Caco-2 (cell line): Measurements from ENCODE around the gene TBX5. TPM values are rescaled to one million over a fixed set of nuclear protein-coding genes. Genes with fewer than 3 reads are reported as not detected.

Experiments used
- BruUV-seq: library from RNA; stranded (reverse); fragments of 400-500 nt; replicated peaks from 2 replicates; lab custom pipeline; 2021; lab: Mats Ljungman, UMichigan
- CTCF ChIA-PET: fragments of 300-600 bp; sonication (Branson Sonifier 250); formaldehyde crosslinking; loops from one replicate; lab custom pipeline; 2022; ENCODE audit warnings: antibody characterized with exemption; lab: Charles Lee
- POLR2A ChIA-PET: fragments of 300-600 bp; sonication (Branson Sonifier 250); formaldehyde crosslinking; loops from one replicate; lab custom pipeline; 2022; ENCODE audit warnings: antibody characterized with exemption; lab: Charles Lee
- DNase-seq, 2 experiments: peaks; one replicate each; pipeline versions ENCODE4 v3.0.0 to v3.0.0-alpha.2; 2020 to 2022
- H3K27me3 ChIP-seq: replicated peaks from 2 replicates; pipeline ENCODE4 v1.6.0; 2011; ENCODE audit warnings: low read length; ENCODE audit not compliant: control insufficient read depth, insufficient read depth
- H3K36me3 ChIP-seq: 2 replicates; pipeline ENCODE4 v1.5.1; 2011; ENCODE audit warnings: low read length; ENCODE audit not compliant: control insufficient read depth, insufficient read depth
- H3K4me1 ChIP-seq: fragments of 250-450 bp; sonication (Bioruptor Pico); 2 replicates; pipeline ENCODE4 v1.5.1; 2020; ENCODE audit warnings: mild to moderate bottlenecking
- H3K4me3 ChIP-seq: 2 replicates; pipeline ENCODE4 v1.5.1; 2011; ENCODE audit warnings: low read depth, mild to moderate bottlenecking, control low read depth, low read length
- H3K9me3 ChIP-seq: fragments of 250-450 bp; sonication (Bioruptor Pico); 2 replicates; pipeline ENCODE4 v1.5.1; 2020; ENCODE audit warnings: mild to moderate bottlenecking, moderate library complexity
- H3K27ac Mint-ChIP-seq: one replicate; pipeline ENCODE4 v1.8.0; 2022; ENCODE audit warnings: mixed read lengths; ENCODE audit not compliant: unreplicated experiment
- H3K27me3 Mint-ChIP-seq: one replicate; pipeline ENCODE4 v1.8.0; 2022; ENCODE audit warnings: mixed read lengths; ENCODE audit not compliant: insufficient read depth, unreplicated experiment
- H3K36me3 Mint-ChIP-seq: one replicate; pipeline ENCODE4 v1.8.0; 2022; ENCODE audit warnings: mild to moderate bottlenecking, mixed read lengths; ENCODE audit not compliant: insufficient read depth, unreplicated experiment
- H3K4me1 Mint-ChIP-seq: one replicate; pipeline ENCODE4 v1.8.0; 2022; ENCODE audit warnings: low read depth, mixed read lengths; ENCODE audit not compliant: unreplicated experiment
- H3K4me3 Mint-ChIP-seq: one replicate; pipeline ENCODE4 v1.8.0; 2022; ENCODE audit warnings: mild to moderate bottlenecking, moderate library complexity, mixed read lengths; ENCODE audit not compliant: unreplicated experiment
- H3K9me3 Mint-ChIP-seq: one replicate; pipeline ENCODE4 v1.8.0; 2022; ENCODE audit warnings: mixed read lengths; ENCODE audit not compliant: unreplicated experiment
- CTCF ChIP-seq, 2 experiments: fragments of 200-600 bp in 1 of 2; IDR thresholded peaks; 1 replicate in 1 of 2; 2 replicates in 1 of 2; pipeline versions ENCODE4 v1.5.1 to v1.8.0; 2011 to 2022; ENCODE audit warnings: antibody characterized with exemption in 1 of 2, control low read depth in 1 of 2, inconsistent platforms in 1 of 2, low read depth in 1 of 2, low read length in 1 of 2, mild to moderate bottlenecking in 1 of 2, moderate library complexity in 1 of 2; ENCODE audit not compliant: insufficient read depth in 1 of 2, severe bottlenecking in 1 of 2, unreplicated experiment in 1 of 2
- intact Hi-C: fragments of 100-400 bp; cut with micrococcal nuclease; formaldehyde crosslinking; loops from one replicate; pipeline ENCODE4 v1.10.0; 2022; ENCODE audit not compliant: unreplicated experiment
- total RNA-seq: library from RNA; stranded (reverse); gene quantifications from 2 replicates; pipeline ENCODE4 v1.2.3, GENCODE V29; 2022

Gene TBX5
- total RNA-seq, 1 experiment from 2014 or later = not detected

DNA sequence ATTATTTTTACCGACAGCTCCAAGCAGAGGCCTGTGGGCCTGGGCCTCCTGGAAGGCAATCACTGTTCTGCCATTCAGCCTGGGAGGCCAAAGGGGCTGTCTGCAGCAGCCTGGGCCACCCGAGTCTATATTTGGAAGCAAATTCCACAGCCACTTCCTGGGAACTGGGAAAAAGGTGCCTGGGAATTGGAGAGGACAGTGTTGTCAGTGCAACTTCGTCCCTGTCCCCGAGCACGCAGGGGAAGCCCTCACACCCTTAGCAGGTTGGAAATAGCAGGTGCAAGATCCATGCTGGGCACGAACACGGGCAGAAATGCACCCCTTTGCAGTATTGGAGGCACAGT, 9.6 kb upstream of the TBX5 start:
- DNase-seq = no peak
- TF ChIP-seq CTCF (IDR thresholded peaks at IDR 0.05; ENCODE audit: insufficient read depth in 1 of 2, low read depth in 1 of 2, low read length in 1 of 2, severe bottlenecking in 1 of 2, unreplicated experiment in 1 of 2) = no peak
- Mint-ChIP-seq H3K36me3 (no peaks in the 10 kb centered on the region), H3K27ac (no peak overlapping the region), H3K4me3 (no peak overlapping the region), H3K4me1 (no peaks in the 10 kb centered on the region), H3K9me3 (no peaks in the 10 kb centered on the region), H3K27me3 (peaks cover 16% of the 10 kb centered on the region)
- Histone ChIP-seq H3K4me3 (no peak overlapping the region), H3K4me1 (no peaks in the 10 kb centered on the region), H3K36me3 (no peaks in the 10 kb centered on the region), H3K27me3 (no peaks in the 10 kb centered on the region), H3K9me3 (no peaks in the 10 kb centered on the region)
- CTCF ChIA-PET = no interaction called here
- POLR2A ChIA-PET = no interaction called here
- BruUV-seq = no TSS peak
- intact Hi-C loops = no loop called here

- Mint-ChIP-seq H3K9me3 (no peaks in the 10 kb centered on the region), H3K4me1 (no peaks in the 10 kb centered on the region), H3K4me3 (no peak overlapping the region), H3K27ac (no peak overlapping the region), H3K36me3 (no peaks in the 10 kb centered on the region), H3K27me3 (peaks cover 16% of the 10 kb centered on the region)
- H3K9me3 ChIP-seq = no peaks in the 10 kb centered on the region
- BruUV-seq = no TSS peak
- no peaks in the 10 kb centered on the region for H3K4me1 ChIP-seq
- ChIA-PET POLR2A (no interaction called here), CTCF (no interaction called here)
- no peak overlapping the region for H3K4me3 ChIP-seq
- DNase-seq = no peak
- H3K27me3 ChIP-seq = no peaks in the 10 kb centered on the region
- TF ChIP-seq CTCF (IDR thresholded peaks at IDR 0.05; ENCODE audit: insufficient read depth in 1 of 2, low read depth in 1 of 2, low read length in 1 of 2, severe bottlenecking in 1 of 2, unreplicated experiment in 1 of 2) = no peak
- intact Hi-C loops = no loop called here
- no peaks in the 10 kb centered on the region for H3K36me3 ChIP-seq
These were observed 9.1 kb upstream of the TBX5 start for GRCh38 chr12:114414866-114415524.

DNA sequence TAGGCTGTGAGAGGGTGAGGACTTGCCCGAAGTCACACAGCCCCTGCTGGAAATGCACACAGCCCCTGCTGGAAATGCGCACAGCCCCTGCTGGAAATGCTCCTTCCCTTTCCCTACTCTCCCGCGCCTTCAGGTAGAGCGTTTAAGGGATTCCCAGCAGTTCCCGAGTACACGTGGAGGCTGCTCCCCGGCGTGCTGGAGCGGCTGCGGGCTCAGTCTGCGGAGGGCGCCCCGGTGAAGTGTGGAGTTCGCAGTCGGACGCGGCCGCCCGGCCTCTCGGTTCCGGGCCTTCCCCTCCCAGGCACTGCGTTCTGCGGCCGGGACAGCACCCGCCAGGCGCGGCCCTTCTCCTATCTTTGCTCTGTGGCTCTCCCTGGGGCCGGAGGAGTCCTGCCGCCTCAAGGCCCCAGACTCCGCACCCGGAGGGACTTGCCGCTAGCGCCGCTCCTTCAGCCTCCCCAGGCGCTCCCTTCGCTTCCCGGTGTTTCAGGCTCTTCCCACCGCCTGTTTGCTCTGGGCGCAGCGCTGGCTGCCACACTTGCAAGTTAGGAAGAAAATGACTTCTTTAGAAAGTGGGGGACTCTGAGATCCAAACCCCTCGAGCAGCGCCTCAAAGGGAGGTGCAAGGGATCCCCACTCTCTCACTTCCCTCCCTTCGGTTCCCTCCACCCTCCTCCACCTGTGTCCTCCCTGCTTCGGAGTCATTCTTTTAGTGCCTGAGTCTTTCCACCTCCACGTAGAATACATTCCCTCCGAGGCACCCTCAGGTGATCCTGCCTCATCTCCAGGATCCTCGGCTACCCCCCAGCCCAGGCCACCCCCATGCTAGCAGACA, 8.3 kb upstream of the TBX5 start:
- no peak for DNase-seq
- Histone ChIP-seq H3K27me3 (no peaks in the 10 kb centered on the region), H3K9me3 (no peaks in the 10 kb centered on the region), H3K4me1 (no peaks in the 10 kb centered on the region), H3K36me3 (no peaks in the 10 kb centered on the region), H3K4me3 (no peak overlapping the region)
- CTCF ChIA-PET = no interaction called here
- TF ChIP-seq CTCF (IDR thresholded peaks at IDR 0.05; ENCODE audit: insufficient read depth in 1 of 2, low read depth in 1 of 2, low read length in 1 of 2, severe bottlenecking in 1 of 2, unreplicated experiment in 1 of 2) = no peak
- Mint-ChIP-seq H3K36me3 (no peaks in the 10 kb centered on the region), H3K27me3 (peaks cover 17% of the 10 kb centered on the region), H3K27ac (no peak overlapping the region), H3K4me1 (no peaks in the 10 kb centered on the region), H3K9me3 (no peaks in the 10 kb centered on the region), H3K4me3 (no peak overlapping the region)
- no TSS peak for BruUV-seq
- intact Hi-C loops = no loop called here
- POLR2A ChIA-PET = no interaction called here
